IPS-20b (cell line): ENCODE results near the gene SLC12A3.

Experiments
- H3K27ac ChIP-seq: one replicate; pipeline ENCODE4 v1.5.1; 2013; ENCODE audit warnings: low read length
- H3K27me3 ChIP-seq: 2 replicates; pipeline ENCODE4 v1.6.1; 2013; ENCODE audit warnings: mild to moderate bottlenecking, low read length, inconsistent platforms; ENCODE audit not compliant: insufficient read depth
- H3K36me3 ChIP-seq: 2 replicates; pipeline ENCODE4 v1.6.1; 2013; ENCODE audit warnings: low read depth, mild to moderate bottlenecking, inconsistent platforms, low read length, moderate library complexity; ENCODE audit not compliant: insufficient read depth
- H3K4me1 ChIP-seq: 2 replicates; pipeline ENCODE4 v1.6.1; 2013; ENCODE audit warnings: mild to moderate bottlenecking, control low read depth, inconsistent platforms, low read length, moderate library complexity; ENCODE audit not compliant: insufficient read depth
- H3K4me3 ChIP-seq: 2 replicates; pipeline ENCODE4 v1.5.1; 2013; ENCODE audit warnings: mild to moderate bottlenecking, low read length, inconsistent platforms
- H3K9ac ChIP-seq: 2 replicates; pipeline ENCODE4 v1.6.1; 2013; ENCODE audit warnings: low read depth, mild to moderate bottlenecking, inconsistent platforms, low read length, moderate library complexity
- H3K9me3 ChIP-seq: 2 replicates; pipeline ENCODE4 v1.6.1; 2013; ENCODE audit warnings: mild to moderate bottlenecking, low read depth, low read length, inconsistent platforms; ENCODE audit not compliant: insufficient read depth

SLC12A3 gene

GRCh38 chr16:56886296-56886695 is 21.3 kb downstream of the SLC12A3 start:
- Histone ChIP-seq H3K9me3 (peaks cover 15% of the 10 kb centered on the region), H3K4me1 (no peaks in the 10 kb centered on the region)

GRCh38 chr16:56886826-56887225 is 21.8 kb downstream of the SLC12A3 start:
- Histone ChIP-seq H3K27ac (no peak overlapping the region), H3K36me3 (no peaks in the 10 kb centered on the region), H3K27me3 (no peaks in the 10 kb centered on the region), H3K4me3 (no peak overlapping the region), H3K9ac (no peak overlapping the region), H3K9me3 (peaks cover 15% of the 10 kb centered on the region), H3K4me1 (no peaks in the 10 kb centered on the region)

More at GRCh38 chr16:56886296-56886695, 21.3 kb downstream of the SLC12A3 start:
- no peak overlapping the region for H3K9ac ChIP-seq
- H3K27me3 ChIP-seq, result no peaks in the 10 kb centered on the region
- H3K4me3 ChIP-seq, result no peak overlapping the region
- no peak overlapping the region for H3K27ac ChIP-seq
- no peaks in the 10 kb centered on the region for H3K36me3 ChIP-seq

- H3K4me1 ChIP-seq, result no peaks in the 10 kb centered on the region
- no peaks in the 10 kb centered on the region for H3K36me3 ChIP-seq
- H3K9ac ChIP-seq, result no peak overlapping the region
- H3K9me3 ChIP-seq, result peaks cover 15% of the 10 kb centered on the region
- no peak overlapping the region for H3K27ac ChIP-seq
- no peaks in the 10 kb centered on the region for H3K27me3 ChIP-seq
- no peak overlapping the region for H3K4me3 ChIP-seq
Observed at GRCh38 chr16:56888806-56889205, 23.8 kb downstream of the SLC12A3 start.

GRCh38 chr16:56889206-56889605 is 24.2 kb downstream of the SLC12A3 start:
- Histone ChIP-seq H3K4me3 (no peak overlapping the region), H3K9me3 (peaks cover 15% of the 10 kb centered on the region), H3K27me3 (no peaks in the 10 kb centered on the region), H3K27ac (no peak overlapping the region), H3K4me1 (no peaks in the 10 kb centered on the region), H3K9ac (no peak overlapping the region), H3K36me3 (no peaks in the 10 kb centered on the region)

- Histone ChIP-seq H3K9ac (no peak overlapping the region), H3K36me3 (no peaks in the 10 kb centered on the region), H3K4me3 (no peak overlapping the region), H3K27me3 (no peaks in the 10 kb centered on the region), H3K27ac (no peak overlapping the region), H3K4me1 (no peaks in the 10 kb centered on the region), H3K9me3 (no peaks in the 10 kb centered on the region)
Observed at GRCh38 chr16:56891685-56892084, 26.7 kb downstream of the SLC12A3 start.

GRCh38 chr16:56892705-56893104 is 27.7 kb downstream of the SLC12A3 start:
- no peak overlapping the region for H3K4me3 ChIP-seq
- no peak overlapping the region for H3K9ac ChIP-seq
- H3K36me3 ChIP-seq, result no peaks in the 10 kb centered on the region
- no peak overlapping the region for H3K27ac ChIP-seq
- no peaks in the 10 kb centered on the region for H3K9me3 ChIP-seq
- H3K27me3 ChIP-seq, result no peaks in the 10 kb centered on the region
- H3K4me1 ChIP-seq, result no peaks in the 10 kb centered on the region

- no peaks in the 10 kb centered on the region for H3K36me3 ChIP-seq
- no peaks in the 10 kb centered on the region for H3K27me3 ChIP-seq
- H3K9ac ChIP-seq, result no peak overlapping the region
- no peak overlapping the region for H3K4me3 ChIP-seq
- no peaks in the 10 kb centered on the region for H3K4me1 ChIP-seq
- no peaks in the 10 kb centered on the region for H3K9me3 ChIP-seq
- no peak overlapping the region for H3K27ac ChIP-seq
Observed at GRCh38 chr16:56894331-56894917, 29.4 kb downstream of the SLC12A3 start.

- Histone ChIP-seq H3K27ac (no peak overlapping the region), H3K36me3 (no peaks in the 10 kb centered on the region), H3K4me3 (no peak overlapping the region), H3K9ac (no peak overlapping the region), H3K4me1 (no peaks in the 10 kb centered on the region), H3K9me3 (no peaks in the 10 kb centered on the region), H3K27me3 (no peaks in the 10 kb centered on the region)
Observed at GRCh38 chr16:56895813-56896212, 30.8 kb downstream of the SLC12A3 start.

- H3K4me1 ChIP-seq, result no peaks in the 10 kb centered on the region
- no peak overlapping the region for H3K27ac ChIP-seq
- no peak overlapping the region for H3K4me3 ChIP-seq
- H3K36me3 ChIP-seq, result no peaks in the 10 kb centered on the region
- no peaks in the 10 kb centered on the region for H3K9me3 ChIP-seq
- no peak overlapping the region for H3K9ac ChIP-seq
- H3K27me3 ChIP-seq, result no peaks in the 10 kb centered on the region
Observed at GRCh38 chr16:56896244-56896643, 31.2 kb downstream of the SLC12A3 start.

- H3K27ac ChIP-seq, result no peak overlapping the region
- H3K9ac ChIP-seq, result no peak overlapping the region
- H3K9me3 ChIP-seq, result no peaks in the 10 kb centered on the region
- no peaks in the 10 kb centered on the region for H3K27me3 ChIP-seq
- no peak overlapping the region for H3K4me3 ChIP-seq
- H3K36me3 ChIP-seq, result no peaks in the 10 kb centered on the region
- no peaks in the 10 kb centered on the region for H3K4me1 ChIP-seq
Observed at GRCh38 chr16:56897026-56897799, 32.2 kb downstream of the SLC12A3 start.

- Histone ChIP-seq H3K4me3 (no peak overlapping the region), H3K9ac (no peak overlapping the region), H3K27me3 (no peaks in the 10 kb centered on the region), H3K36me3 (no peaks in the 10 kb centered on the region), H3K9me3 (no peaks in the 10 kb centered on the region), H3K4me1 (no peaks in the 10 kb centered on the region), H3K27ac (no peak overlapping the region)
Observed at GRCh38 chr16:56898847-56899246, 33.8 kb downstream of the SLC12A3 start.

- Histone ChIP-seq H3K4me1 (no peaks in the 10 kb centered on the region), H3K27ac (no peak overlapping the region)
Observed at GRCh38 chr16:56903866-56904265, 38.9 kb downstream of the SLC12A3 start.

More at GRCh38 chr16:56903866-56904265, 38.9 kb downstream of the SLC12A3 start:
- no peak overlapping the region for H3K4me3 ChIP-seq
- H3K9ac ChIP-seq, result no peak overlapping the region
- no peaks in the 10 kb centered on the region for H3K36me3 ChIP-seq
- H3K27me3 ChIP-seq, result no peaks in the 10 kb centered on the region
- H3K9me3 ChIP-seq, result no peaks in the 10 kb centered on the region
